PFSK-1 (cell line): ENCODE measurements around the gene RASA2.

Source experiments
- POLR2AphosphoS5 ChIP-seq: IDR thresholded peaks from 2 replicates; pipeline ENCODE4 v1.6.1; 2012; ENCODE audit warnings: low read depth, mild to moderate bottlenecking, control low read depth, low read length, moderate library complexity
- TAF1 ChIP-seq: IDR thresholded peaks from 2 replicates; pipeline ENCODE4 v1.6.1; 2012; ENCODE audit warnings: low read length, control low read depth, borderline replicate concordance; ENCODE audit not compliant: insufficient read depth

- no peak for TF ChIP-seq TAF1
- TF ChIP-seq POLR2AphosphoS5, result no peak
Observed at GRCh38 chr3:141455603-141456300, 31.1 kb upstream of the RASA2 start.
